IPS DF 6.9 (cell line): ENCODE results near the gene PCGF2.
A peak's percentile ranks its signal among the peaks of the same experiment; 100 is the strongest.

Source experiments
- DNase-seq: peaks from one replicate; pipeline ENCODE4 v3.0.0-alpha.2; 2013; ENCODE audit warnings: low read depth, low spot score
- H3K27ac ChIP-seq: one replicate; pipeline ENCODE4 v1.5.1; 2013; ENCODE audit warnings: low read length, control low read depth
- H3K27me3 ChIP-seq: 2 replicates; pipeline ENCODE4 v1.6.1; 2013; ENCODE audit warnings: mild to moderate bottlenecking, low read length; ENCODE audit not compliant: control insufficient read depth, insufficient read depth
- H3K36me3 ChIP-seq: 2 replicates; pipeline ENCODE4 v1.6.1; 2013; ENCODE audit warnings: low read length; ENCODE audit not compliant: control insufficient read depth, insufficient read depth
- H3K4me1 ChIP-seq: 2 replicates; pipeline ENCODE4 v1.6.1; 2013; ENCODE audit warnings: low read length; ENCODE audit not compliant: control insufficient read depth, insufficient read depth
- H3K4me3 ChIP-seq: 2 replicates; pipeline ENCODE4 v1.5.1; 2013; ENCODE audit warnings: mild to moderate bottlenecking, low read length
- H3K9me3 ChIP-seq: 2 replicates; pipeline ENCODE4 v1.6.1; 2013; ENCODE audit warnings: low read length, inconsistent platforms; ENCODE audit not compliant: control insufficient read depth, insufficient read depth
- WGBS: extraction: QIAGEN DNeasy Blood & Tissue Kit; methylation state at CpG from one replicate; pipeline ENCODE4 v1.1.7; 2013; ENCODE audit warnings: mixed read lengths, missing lambda C conversion rate; ENCODE audit not compliant: insufficient read length, insufficient coverage; 5-methylcytosine and 5-hydroxymethylcytosine counted together

Gene PCGF2

DNA sequence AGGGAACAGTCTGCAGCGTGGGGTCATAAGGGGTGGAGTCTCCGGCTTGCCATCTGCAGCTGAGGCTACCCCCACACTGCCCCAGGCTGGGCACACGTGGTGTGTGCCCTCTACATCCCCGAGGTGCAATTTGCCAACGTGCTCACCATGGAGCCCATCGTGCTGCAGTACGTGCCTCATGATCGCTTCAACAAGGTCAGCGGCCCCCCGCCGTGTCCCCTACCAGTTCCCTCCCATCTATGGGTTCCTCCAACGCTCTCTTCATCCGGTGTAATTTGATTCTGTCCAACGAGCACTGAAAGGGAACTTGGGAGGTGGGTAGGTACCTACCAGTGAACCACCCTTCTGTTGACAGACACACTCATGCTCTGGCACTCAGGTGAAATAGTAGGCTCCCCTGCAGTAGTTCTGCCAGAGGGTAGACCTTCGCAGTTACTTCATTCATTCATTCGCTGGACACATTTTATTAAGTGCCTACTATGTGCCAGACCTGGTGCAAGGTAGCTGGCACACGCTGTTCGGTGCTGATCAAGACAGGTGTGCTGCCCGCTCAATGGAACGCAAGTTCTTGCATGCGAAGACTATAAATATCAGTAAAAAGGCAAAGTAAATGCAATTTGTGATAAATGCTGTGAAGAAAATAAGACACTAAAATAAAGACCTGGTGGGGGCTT, 40.3 kb downstream of the PCGF2 start:
- H3K4me3 ChIP-seq: no peak overlapping the region; the same call in 1 of the 2 replicates
- peaks cover 26% of the 10 kb centered on the region for H3K27me3 ChIP-seq
- no peaks in the 10 kb centered on the region for H3K36me3 ChIP-seq
- peaks cover 17% of the 10 kb centered on the region for H3K4me1 ChIP-seq
- no peak overlapping the region for H3K27ac ChIP-seq
- WGBS: no CpG with 5 or more reads among the region's 21 CpGs
- H3K9me3 ChIP-seq: no peaks in the 10 kb centered on the region
- no peak for DNase-seq

DNA sequence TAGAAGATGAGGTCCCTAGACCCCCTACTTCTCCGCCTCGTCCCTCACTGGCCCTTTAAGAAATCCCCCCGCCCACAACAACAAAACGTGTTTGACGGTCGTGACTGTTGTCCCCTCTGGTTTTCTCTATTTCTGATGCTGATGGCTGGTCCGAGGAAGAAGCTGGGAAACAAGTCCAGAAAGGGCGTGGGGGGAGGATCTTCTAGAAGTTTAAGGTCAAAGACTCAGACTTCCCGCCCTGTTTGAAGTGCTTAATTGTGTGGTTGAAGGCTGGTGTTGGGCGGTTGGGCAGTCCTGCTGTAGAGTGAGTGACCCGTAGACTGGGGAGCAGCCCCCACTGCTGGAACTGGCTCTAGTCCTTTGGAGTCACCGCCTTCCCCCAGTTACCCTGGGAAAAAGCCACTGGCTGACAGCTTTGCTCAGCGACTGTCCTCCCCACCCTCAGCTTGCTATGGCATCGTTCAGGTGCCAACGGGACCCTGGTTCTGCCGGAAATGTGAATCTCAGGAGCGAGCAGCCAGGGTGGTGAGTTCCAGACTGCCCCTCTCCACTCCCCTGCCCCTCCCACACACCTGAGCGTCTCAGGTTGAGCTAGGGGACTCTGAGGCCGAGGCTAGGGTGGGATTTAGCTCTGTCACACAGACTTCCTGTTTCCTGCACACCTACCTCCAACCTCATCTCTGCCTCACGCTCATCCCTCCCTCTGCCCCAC, 41.5 kb downstream of the PCGF2 start:
- Histone ChIP-seq H3K4me1 (peaks cover 17% of the 10 kb centered on the region), H3K4me3 (peak overlapping the region; percentile 39; the same call in 1 of the 2 replicates), H3K9me3 (no peaks in the 10 kb centered on the region), H3K36me3 (no peaks in the 10 kb centered on the region), H3K27me3 (peaks cover 35% of the 10 kb centered on the region), H3K27ac (no peak overlapping the region)
- no peak for DNase-seq
- WGBS: no CpG with 5 or more reads among the region's 20 CpGs

DNA sequence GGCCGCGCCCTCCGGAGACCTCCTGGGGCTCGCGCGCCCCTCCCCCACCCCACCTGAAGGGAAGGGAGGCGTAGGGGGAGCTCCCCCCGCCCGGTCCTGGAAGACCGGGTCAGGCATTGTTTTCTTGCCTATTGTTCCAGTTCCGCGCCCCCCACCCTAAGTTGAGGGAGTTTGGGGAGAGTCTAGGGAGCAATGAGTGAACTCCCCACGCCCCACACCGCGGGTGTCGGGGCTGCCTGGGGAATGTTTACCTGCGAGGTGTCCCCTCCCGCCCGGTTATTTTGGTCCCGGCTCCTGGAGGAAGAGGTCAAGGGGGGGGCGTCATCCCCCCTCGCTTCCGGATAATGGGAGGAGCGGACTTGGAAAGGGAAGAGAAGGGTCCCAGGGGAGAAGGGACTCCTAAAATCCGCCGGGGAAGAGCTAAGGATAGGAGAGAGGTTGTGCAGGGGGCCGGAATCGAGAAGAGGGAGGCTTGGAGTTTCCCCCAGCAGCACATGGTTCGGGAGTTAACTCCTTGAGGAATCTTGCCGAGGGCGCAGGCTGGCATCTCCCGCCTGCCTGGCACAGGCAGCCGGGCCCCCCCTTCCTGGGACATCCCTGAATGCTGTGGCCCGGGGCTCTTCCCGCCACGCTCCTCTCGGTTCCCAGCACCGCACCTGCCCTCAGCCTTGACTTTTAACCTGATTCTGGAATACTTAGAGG, 42.2 kb downstream of the PCGF2 start:
- Histone ChIP-seq H3K4me1 (peaks cover 17% of the 10 kb centered on the region), H3K4me3 (peak overlapping the region; percentile 39; the same call in 1 of the 2 replicates), H3K27ac (no peak overlapping the region), H3K9me3 (no peaks in the 10 kb centered on the region), H3K36me3 (no peaks in the 10 kb centered on the region), H3K27me3 (peaks cover 42% of the 10 kb centered on the region)
- DNase-seq: no peak
- no CpG with 5 or more reads among the region's 38 CpGs for WGBS

DNA sequence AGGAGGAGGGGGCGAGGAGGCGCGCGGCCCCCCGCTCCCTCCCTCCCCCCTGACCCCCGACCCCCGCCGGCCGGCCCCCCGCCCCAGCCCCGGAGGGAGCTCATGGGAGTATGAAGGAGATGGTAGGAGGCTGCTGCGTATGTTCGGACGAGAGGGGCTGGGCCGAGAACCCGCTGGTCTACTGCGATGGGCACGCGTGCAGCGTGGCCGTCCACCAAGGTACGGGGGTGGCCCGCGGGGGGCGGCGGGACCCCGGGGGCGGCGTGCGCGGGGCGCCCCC, 42.7 kb downstream of the PCGF2 start:
- DNase-seq: no peak
- Histone ChIP-seq H3K4me1 (peaks cover 17% of the 10 kb centered on the region), H3K36me3 (no peaks in the 10 kb centered on the region), H3K4me3 (peak overlapping the region; percentile 47; the same call in 1 of the 2 replicates), H3K27ac (no peak overlapping the region), H3K9me3 (no peaks in the 10 kb centered on the region), H3K27me3 (peaks cover 45% of the 10 kb centered on the region)
- WGBS: no CpG with 5 or more reads among the region's 32 CpGs

DNA sequence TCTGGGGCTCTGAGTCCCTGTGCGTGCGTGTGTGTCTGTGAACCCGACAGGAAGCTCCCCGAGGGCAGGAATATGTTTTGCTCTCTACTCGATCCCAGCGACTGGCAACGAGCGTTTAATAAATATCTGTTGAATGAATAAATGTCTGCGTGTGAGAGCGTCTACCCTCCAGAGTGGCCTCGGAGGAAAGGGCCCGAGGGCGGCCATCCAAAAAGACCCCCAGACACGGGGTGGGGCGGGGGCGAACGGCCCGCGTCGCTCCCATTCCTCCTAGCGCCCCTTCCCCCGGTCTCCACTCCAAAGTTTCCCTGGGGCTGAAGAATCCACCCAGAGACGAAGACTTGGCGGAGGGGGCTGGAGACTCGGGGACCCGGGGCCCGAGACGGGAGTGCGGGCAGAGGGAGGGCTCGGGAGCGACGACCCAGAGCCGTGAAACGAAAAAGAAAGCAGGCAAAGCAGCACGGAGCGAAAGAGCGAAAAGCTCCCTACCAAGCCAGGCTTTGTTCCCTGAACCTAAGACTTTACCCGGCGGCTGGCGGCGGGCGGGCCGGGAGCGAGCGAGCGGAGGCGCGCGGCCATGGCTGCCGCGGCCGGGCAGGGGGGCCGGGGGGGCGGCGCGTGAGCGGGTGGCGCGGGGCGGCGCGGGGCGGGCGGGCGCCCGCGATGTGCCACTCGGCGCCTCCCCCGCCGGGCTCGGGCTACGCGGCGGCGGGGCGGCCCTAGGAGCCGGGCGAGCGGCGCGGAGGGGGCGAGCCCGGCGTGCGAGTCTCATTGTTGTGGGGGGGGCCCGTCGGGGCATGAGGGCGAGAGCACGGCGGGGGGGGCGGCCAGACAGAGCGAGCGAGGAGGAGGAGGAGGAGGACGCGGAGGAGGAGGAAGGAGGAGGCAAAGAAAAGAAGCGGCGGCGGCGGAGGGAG, 43.3 kb downstream of the PCGF2 start, which contains the start of gene MLLT6:
Gene MLLT6 (plus strand): TSS at position 668 of the 917 bp plus-strand sequence. CDS start 360 bp downstream, outside the sequence.
- WGBS: no CpG with 5 or more reads among the region's 100 CpGs
- H3K9me3 ChIP-seq: no peaks in the 10 kb centered on the region
- peak within 1 kb of the TSS; percentile 47; the same call in 1 of the 2 replicates for H3K4me3 ChIP-seq
- no peak within 1 kb of the TSS for H3K27ac ChIP-seq
- no peaks in the 10 kb centered on the region for H3K36me3 ChIP-seq
- peaks cover 17% of the 10 kb centered on the region for H3K4me1 ChIP-seq
- DNase-seq: no peak
- peaks cover 50% of the 10 kb centered on the region for H3K27me3 ChIP-seq

DNA sequence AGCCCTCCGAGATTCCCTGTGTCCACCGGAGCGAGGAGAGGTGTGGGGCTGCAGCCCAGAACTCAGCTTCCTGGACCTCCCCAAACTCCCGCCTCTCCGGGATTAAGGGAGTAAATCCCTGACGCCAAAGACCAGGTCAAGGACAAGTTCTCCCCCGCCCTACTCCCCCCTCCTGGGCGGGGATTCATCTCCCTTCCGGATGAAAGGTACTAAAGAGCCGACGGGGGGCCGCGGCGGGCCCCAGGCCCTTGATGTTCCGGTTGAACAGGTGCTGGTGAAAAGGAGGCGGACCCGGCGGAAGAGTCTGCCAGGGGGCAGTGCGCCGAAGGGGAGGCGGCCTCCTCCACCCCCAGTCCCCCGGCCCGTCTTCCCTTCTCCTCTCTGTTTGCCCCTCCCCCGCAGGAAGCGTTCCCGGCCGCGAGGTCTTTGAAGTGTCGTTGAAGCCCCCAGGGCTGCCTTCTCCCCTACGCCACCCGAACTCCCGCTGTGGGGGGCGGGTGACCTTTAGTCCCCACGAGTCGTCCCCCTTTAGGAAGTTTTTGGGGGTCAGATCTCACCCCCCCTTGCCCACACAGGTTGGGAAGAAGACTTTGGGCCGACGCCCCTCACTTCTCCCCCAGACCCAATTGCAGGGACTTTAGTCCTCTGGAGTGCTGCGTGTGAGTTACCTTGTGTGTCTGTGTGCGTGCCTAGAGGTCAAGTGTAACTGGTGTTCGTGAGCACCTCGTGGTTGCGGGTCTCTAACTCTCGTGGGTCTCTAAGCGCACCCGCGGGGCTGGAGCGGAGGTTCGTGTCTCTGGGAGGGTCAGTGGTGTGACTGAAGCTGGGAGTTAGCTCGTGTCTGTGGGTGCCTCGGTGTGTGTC, 44.2 kb downstream of the PCGF2 start:
- peaks cover 18% of the 10 kb centered on the region for H3K4me1 ChIP-seq
- no peak overlapping the region; the same call in 1 of the 2 replicates for H3K4me3 ChIP-seq
- H3K36me3 ChIP-seq: no peaks in the 10 kb centered on the region
- no CpG with 5 or more reads among the region's 50 CpGs for WGBS
- no peak overlapping the region for H3K27ac ChIP-seq
- no peaks in the 10 kb centered on the region for H3K9me3 ChIP-seq
- peak; percentile 82 for DNase-seq
- H3K27me3 ChIP-seq: peaks cover 57% of the 10 kb centered on the region

DNA sequence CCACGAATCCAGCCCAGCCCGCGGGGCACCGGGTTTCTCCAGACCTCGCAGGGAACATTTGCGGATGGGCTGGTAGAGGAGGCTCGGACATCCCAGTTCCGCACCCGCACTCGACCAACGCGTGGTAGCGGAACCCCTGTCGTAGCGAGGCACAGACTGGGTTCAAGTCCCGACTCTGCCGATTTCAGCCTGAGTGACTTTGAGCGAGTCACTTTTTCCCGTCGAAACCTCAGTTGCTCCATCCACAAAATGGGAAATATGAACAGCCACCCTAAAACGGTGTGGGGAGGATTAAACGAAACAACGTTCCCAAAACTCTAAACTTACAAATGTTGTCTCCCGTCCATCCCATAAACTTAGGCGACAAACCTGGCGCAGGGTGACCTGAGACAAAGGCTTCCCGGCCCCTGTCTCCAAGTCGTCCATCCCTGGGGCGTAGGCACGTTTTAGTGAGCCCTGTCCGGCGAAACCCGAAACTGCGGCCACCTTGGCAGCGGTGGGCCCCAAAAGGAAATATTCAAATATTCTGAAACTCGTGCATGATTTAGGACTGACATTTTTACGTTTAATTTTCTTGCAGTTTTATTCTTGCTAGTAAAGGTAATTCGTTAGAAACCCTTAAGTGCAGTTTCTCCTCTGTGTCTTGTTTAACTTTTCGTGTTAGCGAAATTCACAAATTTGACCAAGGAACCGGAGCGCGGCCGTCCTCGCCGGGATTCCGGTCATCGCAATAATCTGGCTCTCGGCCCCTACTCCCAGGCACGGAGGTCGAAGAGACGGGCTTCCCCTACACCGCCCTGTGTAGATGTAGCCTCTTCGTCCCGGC, 45.0 kb downstream of the PCGF2 start:
- H3K36me3 ChIP-seq: no peaks in the 10 kb centered on the region
- no peak for DNase-seq
- H3K4me3 ChIP-seq: no peak overlapping the region; the same call in 1 of the 2 replicates
- WGBS: no CpG with 5 or more reads among the region's 55 CpGs
- peaks cover 58% of the 10 kb centered on the region for H3K27me3 ChIP-seq
- no peaks in the 10 kb centered on the region for H3K9me3 ChIP-seq
- H3K4me1 ChIP-seq: peaks cover 18% of the 10 kb centered on the region
- H3K27ac ChIP-seq: no peak overlapping the region

DNA sequence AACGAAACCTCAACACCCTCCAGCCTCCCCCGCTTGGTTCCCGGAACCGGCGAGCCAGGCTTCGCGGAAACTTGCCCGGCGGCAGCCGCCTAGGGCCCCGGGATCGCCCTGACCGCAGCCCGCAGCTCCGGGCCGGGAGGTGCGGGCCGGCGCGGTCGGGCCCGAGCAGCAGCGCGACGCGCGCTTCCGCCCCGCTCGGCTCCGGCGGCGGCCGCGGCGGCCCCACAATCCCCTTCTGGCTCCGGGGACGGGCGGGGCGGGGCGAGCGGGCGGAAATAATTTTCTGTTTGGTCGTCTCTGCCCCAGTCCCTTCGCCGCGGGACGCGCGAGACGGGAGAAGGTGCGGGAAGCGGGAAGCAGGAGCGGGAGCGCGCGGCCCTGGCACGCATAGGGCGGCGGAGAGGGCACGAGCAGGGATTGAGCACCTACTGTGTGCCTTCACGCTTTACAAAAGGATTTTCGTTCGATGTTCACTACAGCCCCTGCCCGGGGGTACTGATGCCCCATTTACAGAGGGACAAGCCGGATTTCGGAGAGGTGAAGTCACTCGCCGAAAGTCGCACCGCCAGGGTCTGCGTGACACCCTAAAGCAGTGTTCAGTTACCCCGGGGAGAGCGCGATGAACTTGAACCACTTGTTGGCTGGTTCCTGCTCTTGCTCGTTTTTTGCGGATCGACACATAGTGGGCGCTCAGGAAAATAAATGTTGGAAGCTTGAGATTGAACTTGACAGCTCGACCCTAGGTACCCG, 45.8 kb downstream of the PCGF2 start:
- H3K27ac ChIP-seq: no peak overlapping the region
- peaks cover 58% of the 10 kb centered on the region for H3K27me3 ChIP-seq
- H3K9me3 ChIP-seq: no peaks in the 10 kb centered on the region
- H3K4me3 ChIP-seq: peak overlapping the region; percentile 28; the same call in 1 of the 2 replicates
- DNase-seq: no peak
- peaks cover 12% of the 10 kb centered on the region for H3K4me1 ChIP-seq
- no CpG with 5 or more reads among the region's 81 CpGs for WGBS
- H3K36me3 ChIP-seq: no peaks in the 10 kb centered on the region
